Duodenal mucosa (tissue), 2 donors: ENCODE measurements around the gene GSTA4.

Experiments
- H3K27ac ChIP-seq: one replicate; pipeline ENCODE4 v1.7.0; 2013; ENCODE audit warnings: low read depth, low read length
- H3K27me3 ChIP-seq, 2 donors: one replicate each; pipeline ENCODE4 v1.7.0; 2013; ENCODE audit warnings: low read length in 2 of 2, control low read depth in 1 of 2; ENCODE audit not compliant: insufficient read depth in 2 of 2, control insufficient read depth in 1 of 2
- H3K36me3 ChIP-seq, 2 donors: one replicate each; pipeline ENCODE4 v1.7.0; 2013; ENCODE audit warnings: low read length in 2 of 2, control low read depth in 1 of 2; ENCODE audit not compliant: insufficient read depth in 2 of 2, control insufficient read depth in 1 of 2
- H3K4me1 ChIP-seq, 2 donors: one replicate each; pipeline ENCODE4 v1.7.0; 2013; ENCODE audit warnings: low read length in 2 of 2, control low read depth in 1 of 2; ENCODE audit not compliant: insufficient read depth in 2 of 2, control insufficient read depth in 1 of 2
- H3K4me3 ChIP-seq, 2 donors: one replicate each; pipeline ENCODE4 v1.7.0; 2013; ENCODE audit warnings: low read length in 2 of 2, low read depth in 1 of 2
- H3K9ac ChIP-seq, 2 donors: one replicate each; pipeline ENCODE4 v1.7.0; 2013; ENCODE audit warnings: low read length in 2 of 2, low read depth in 1 of 2
- H3K9me3 ChIP-seq, 2 donors: one replicate each; pipeline ENCODE4 v1.7.0; 2013; ENCODE audit warnings: low read length in 2 of 2, control low read depth in 1 of 2; ENCODE audit not compliant: control insufficient read depth in 1 of 2

Gene GSTA4

DNA sequence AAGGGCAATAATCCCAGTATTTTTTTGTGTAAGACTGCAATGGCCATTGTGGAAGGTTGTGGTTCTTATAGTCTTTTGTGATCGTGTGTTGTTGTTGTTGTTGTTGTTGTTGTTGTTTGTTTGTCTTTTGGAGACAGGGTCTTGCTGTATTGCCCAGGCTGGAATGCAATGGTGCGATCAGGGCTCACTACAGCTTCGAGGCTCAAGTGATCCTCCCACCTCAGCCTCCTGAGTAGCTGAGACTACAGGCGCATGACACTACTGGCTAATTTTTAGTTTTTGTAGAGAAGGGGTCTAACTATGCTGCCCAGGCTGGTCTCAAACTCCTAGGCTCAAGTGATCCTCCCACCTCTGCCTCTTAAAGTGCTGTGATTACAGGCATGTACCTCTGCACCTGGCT lies 3.5 kb upstream of the GSTA4 start:
- Histone ChIP-seq H3K4me3 (no peak overlapping the region), H3K4me1 (peaks cover 3 to 10% of the 10 kb centered on the region in 2 donors), H3K27me3 (no peaks in the 10 kb centered on the region), H3K9ac (no peak overlapping the region), H3K9me3 (no peaks in the 10 kb centered on the region), H3K36me3 (peaks cover under 1 to 3% of the 10 kb centered on the region in 2 donors), H3K27ac (no peak overlapping the region)

DNA sequence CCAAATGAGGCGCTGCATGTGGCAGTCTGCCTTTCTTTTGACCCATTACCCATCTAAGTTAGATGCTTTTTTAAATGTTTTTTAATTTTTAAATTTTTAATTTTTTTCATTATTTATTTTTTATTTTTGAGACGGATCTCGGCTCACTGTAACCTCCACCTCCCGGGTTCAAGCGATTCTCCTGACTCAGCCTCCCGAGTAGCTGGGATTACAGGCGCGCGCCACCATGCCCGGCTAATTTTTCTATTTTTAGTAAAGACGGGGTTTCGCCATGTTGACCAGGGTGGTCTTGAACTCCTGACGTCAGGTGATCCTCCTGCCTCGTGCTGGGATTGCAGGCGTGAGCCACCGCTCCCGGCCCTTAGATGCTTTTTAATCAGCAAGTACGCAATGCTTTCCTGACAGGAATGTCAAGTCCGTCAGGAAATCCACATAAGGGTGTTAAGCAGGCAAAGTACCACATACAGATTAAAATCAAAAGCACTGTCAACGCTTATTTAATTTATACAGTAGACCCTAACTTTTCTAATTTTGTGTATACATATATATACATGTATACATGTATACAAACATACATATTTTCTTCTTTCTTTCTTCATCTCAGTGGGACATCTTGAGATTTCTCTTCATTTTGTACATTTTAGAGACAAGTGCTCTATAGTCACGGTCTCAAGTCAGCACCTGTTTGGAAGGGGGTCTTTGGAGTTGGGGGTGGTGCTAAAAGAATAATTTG lies 995 bp upstream of the GSTA4 start:
- peak overlapping the region in 1 of 2 donors; percentile 46 for H3K4me3 ChIP-seq
- H3K9ac ChIP-seq = no peak overlapping the region
- H3K9me3 ChIP-seq = no peaks in the 10 kb centered on the region
- peaks cover 3 to 13% of the 10 kb centered on the region in 2 donors for H3K4me1 ChIP-seq
- H3K27ac ChIP-seq = no peak overlapping the region
- H3K27me3 ChIP-seq = no peaks in the 10 kb centered on the region
- H3K36me3 ChIP-seq = no peaks in the 10 kb centered on the region

DNA sequence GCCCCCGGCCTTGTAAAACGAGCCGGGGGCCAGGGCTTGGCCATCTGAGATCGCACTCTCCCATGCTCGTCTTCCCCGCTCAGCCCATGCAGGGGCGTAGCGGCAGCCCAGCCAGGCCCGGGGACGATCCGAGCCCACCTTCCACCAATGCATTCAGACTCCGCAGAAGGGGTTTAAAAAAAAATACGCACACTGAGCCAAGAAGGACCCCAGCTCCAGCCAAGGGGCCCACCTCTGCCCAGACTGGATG lies 320 bp downstream of the GSTA4 start:
- H3K27ac ChIP-seq = peak overlapping the region; percentile 89
- no peaks in the 10 kb centered on the region for H3K27me3 ChIP-seq
- H3K9ac ChIP-seq = peak overlapping the region; percentile 79 to 89
- H3K4me3 ChIP-seq = peak overlapping the region; percentile 92 to 98
- peaks cover 3 to 13% of the 10 kb centered on the region in 2 donors for H3K4me1 ChIP-seq
- H3K9me3 ChIP-seq = no peaks in the 10 kb centered on the region
- no peaks in the 10 kb centered on the region for H3K36me3 ChIP-seq

DNA sequence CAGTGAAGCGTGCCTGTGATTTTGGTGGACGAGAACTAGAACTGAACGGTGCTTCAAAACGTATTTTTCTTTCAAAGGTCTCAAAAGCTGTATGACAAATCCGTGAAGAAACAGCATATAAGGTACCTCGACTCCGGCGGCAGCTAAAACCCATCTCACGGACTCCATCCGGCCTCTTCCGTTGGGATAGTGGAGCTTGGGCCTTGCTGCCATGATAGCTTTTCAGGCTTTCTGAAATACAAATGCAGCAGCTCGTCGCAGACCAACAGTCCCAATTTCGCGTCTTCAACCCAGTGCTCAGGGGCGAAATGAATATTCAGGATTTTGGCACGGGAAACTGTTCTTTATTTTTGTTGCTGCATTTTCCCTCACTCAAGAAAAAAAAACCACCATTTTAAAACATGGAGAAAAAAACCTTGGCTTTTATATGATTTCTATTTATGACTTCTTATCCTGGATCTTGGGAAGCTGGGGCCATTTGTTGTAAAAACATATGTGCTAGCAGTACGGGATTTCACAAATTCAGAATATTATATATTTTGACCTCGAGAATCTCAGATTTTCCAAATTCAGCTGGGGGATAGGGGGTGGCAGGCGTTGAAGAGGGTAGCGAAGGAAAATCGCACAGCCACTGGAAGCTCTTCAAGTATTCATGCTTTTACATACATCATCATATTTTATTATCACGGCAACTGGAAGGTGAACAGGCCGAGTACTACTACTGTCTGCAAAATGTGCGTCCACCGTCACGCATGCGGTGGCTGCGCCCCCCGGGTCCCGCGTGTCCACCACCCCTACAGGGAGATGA lies 849 bp downstream of the GSTA4 start:
- Histone ChIP-seq H3K4me1 (peaks cover 3 to 13% of the 10 kb centered on the region in 2 donors), H3K36me3 (no peaks in the 10 kb centered on the region), H3K27me3 (no peaks in the 10 kb centered on the region), H3K27ac (peak overlapping the region; percentile 89), H3K9ac (peak overlapping the region; percentile 79 to 89), H3K4me3 (peak overlapping the region; percentile 92 to 98), H3K9me3 (no peaks in the 10 kb centered on the region)

DNA sequence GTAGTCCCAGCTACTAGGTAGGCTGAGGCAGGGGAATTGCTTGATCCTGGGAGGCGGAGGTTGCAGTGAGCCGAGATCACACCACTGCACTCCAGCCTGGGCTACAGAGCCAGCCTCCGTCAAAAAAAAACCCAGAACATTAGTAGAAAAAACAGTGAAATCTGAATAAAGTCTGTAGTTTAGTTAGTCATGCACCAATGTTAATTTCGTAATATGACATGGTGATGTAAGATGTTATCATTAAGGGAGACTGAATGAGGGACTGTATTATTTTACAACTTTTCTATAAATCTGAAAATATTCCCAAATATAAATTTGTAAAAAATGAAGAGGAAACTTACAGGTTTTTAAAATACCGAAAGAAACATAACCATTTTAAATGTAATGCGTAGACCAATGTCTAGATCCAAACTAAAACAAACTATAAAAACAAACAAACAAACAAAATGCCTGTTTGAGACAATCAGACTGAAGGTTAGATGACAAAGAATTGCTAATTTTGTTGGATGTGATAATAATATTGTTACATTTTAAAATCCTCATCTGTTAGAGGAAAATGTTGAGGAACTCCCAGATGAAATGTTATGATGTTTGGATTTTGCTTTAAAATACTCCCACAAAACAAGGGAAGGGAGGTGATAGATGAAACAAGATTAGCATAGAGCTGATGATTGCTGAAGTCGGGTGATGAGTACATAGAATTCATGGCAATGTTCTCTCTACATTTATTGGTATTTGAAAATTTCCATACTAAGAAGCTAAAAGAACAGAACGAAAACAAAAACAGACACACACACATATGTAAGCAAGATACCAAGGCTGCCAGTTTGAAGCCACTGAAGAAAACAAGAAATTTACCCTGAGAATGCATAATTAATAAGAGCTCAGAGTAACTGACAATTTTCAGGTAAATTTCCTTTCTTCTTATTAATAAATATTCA lies 1.8 kb downstream of the GSTA4 start:
- H3K36me3 ChIP-seq = no peaks in the 10 kb centered on the region
- peak overlapping the region; percentile 79 to 89 for H3K9ac ChIP-seq
- H3K27ac ChIP-seq = no peak overlapping the region
- peaks cover 3 to 13% of the 10 kb centered on the region in 2 donors for H3K4me1 ChIP-seq
- no peaks in the 10 kb centered on the region for H3K9me3 ChIP-seq
- peak overlapping the region; percentile 92 to 98 for H3K4me3 ChIP-seq
- no peaks in the 10 kb centered on the region for H3K27me3 ChIP-seq

DNA sequence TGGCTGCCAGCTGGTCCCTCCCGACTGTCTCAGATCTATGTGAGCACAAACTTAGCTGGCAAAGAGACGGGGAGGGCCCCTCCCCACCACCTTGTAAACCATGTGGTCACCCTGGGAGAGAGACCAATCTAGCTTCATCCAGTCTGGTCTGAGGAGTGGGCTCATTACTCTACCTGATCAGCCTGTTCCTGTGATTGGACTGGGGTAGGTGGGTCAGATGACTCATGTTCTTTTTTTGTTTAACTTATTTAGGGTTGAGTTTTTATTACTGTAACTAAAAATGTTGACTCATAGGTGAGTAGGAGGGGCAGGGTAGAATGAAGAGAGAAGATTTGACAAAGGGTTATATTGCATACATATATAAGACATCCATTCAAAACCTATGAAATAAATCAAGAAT lies 4.7 kb downstream of the GSTA4 start:
- Histone ChIP-seq H3K27ac (no peak overlapping the region), H3K9ac (no peak overlapping the region), H3K4me1 (peaks cover 0 to 8% of the 10 kb centered on the region in 2 donors), H3K36me3 (peaks cover 0 to 2% of the 10 kb centered on the region in 2 donors), H3K4me3 (no peak overlapping the region), H3K9me3 (no peaks in the 10 kb centered on the region), H3K27me3 (no peaks in the 10 kb centered on the region)

DNA sequence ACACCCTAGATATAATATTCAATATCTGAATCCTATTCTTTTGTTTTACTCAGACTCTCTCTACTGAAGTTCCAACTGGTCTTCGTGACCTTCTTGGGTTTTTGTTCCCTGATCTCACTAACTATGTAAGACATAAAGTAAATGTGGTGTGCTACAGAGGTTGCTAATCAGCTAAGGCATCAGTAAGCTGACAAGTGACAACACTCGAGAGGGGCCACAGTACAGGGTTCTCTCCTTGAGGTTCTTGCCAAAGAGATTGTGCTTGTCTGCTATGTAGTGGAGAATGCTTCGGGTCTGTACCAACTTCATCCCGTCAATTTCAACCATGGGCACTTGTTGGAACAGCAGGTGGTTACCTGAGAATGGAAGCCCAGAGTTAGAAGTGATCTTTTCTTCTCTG lies 9.9 kb downstream of the GSTA4 start:
- no peak overlapping the region for H3K9ac ChIP-seq
- peaks cover 0 to 6% of the 10 kb centered on the region in 2 donors for H3K4me1 ChIP-seq
- no peaks in the 10 kb centered on the region for H3K27me3 ChIP-seq
- no peak overlapping the region for H3K4me3 ChIP-seq
- no peak overlapping the region for H3K27ac ChIP-seq
- H3K36me3 ChIP-seq = peaks cover 0 to 21% of the 10 kb centered on the region in 2 donors
- H3K9me3 ChIP-seq = no peaks in the 10 kb centered on the region

GRCh38 chr6:52984247-52984646 lies 10.8 kb downstream of the GSTA4 start:
- H3K9ac ChIP-seq = no peak overlapping the region
- H3K27me3 ChIP-seq = no peaks in the 10 kb centered on the region
- H3K4me1 ChIP-seq = peaks cover 0 to 6% of the 10 kb centered on the region in 2 donors
- peaks cover 0 to 21% of the 10 kb centered on the region in 2 donors for H3K36me3 ChIP-seq
- H3K9me3 ChIP-seq = no peaks in the 10 kb centered on the region
- no peak overlapping the region for H3K4me3 ChIP-seq
- H3K27ac ChIP-seq = no peak overlapping the region

DNA sequence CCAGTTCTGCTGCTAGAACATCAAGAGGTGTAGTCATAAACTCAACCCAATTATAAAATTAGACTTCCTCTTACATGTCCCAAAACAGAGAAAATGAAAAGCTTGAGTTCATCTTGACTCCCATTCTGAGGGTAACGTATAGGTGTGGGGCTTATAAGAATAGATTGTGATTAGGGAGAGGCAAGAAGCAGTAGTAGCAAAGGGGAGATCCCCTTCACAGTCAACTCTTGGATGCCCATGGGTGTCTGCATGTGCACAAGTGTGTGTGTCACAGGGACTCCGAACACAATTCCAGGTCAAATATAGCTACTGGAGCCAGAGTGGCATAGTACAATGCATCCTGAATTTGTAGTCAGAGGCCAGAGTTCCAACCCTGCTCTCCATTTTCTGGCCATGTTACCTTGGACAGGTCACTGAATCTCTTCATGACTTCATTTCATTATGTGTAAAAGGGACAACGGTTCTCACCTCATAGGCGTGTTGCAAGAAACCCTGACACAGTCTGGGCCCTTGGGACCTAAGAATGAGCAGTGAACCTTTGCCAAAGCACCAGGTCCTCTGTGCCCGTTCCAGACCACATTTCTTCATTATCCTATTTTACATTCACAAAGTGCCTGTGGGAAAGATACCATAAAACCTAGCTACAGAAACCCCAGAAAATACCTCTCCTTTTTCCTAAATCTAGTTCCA lies 11.8 kb downstream of the GSTA4 start:
- Histone ChIP-seq H3K27ac (no peak overlapping the region), H3K4me3 (no peak overlapping the region), H3K36me3 (peaks cover 0 to 21% of the 10 kb centered on the region in 2 donors), H3K9me3 (no peaks in the 10 kb centered on the region), H3K27me3 (no peaks in the 10 kb centered on the region), H3K9ac (no peak overlapping the region), H3K4me1 (peaks cover 0 to 6% of the 10 kb centered on the region in 2 donors)
